Gastrocnemius medialis (tissue), 4 donors: ENCODE results near the gene PNRC1. TPM values are rescaled to one million over a fixed set of nuclear protein-coding genes. Genes with fewer than 3 reads are reported as not detected.
"Not testable (repeated sequence)": the region's sequence is repeated elsewhere in the genome, so short reads cannot be mapped to it uniquely, and the experiment has no call there.

Source experiments
- ATAC-seq, 2 donors: fragments of 150-250 bp; one replicate each; pipeline ENCODE4 v1.9.1; 2016
- DNase-seq, 2 donors: peaks; one replicate each; pipeline ENCODE4 v3.0.0-alpha.2; 2019
- H3K27ac ChIP-seq, 4 donors: fragments of 200-600 bp; sonication (generic); 1 replicate in 1 of 4; 2 replicates in 3 of 4; pipeline ENCODE4 v1.5.1; 2016 to 2018; ENCODE audit warnings: mild to moderate bottlenecking in 2 of 4, moderate library complexity in 1 of 4
- H3K27me3 ChIP-seq, 3 donors: fragments of 200-600 bp; sonication (generic) in 2 of 3; 1 replicate in 1 of 3; 2 replicates in 2 of 3; pipeline versions ENCODE4 v1.5.1 to v1.6.0; 2016 to 2019; ENCODE audit warnings: mild to moderate bottlenecking in 1 of 3, moderate library complexity in 1 of 3
- H3K36me3 ChIP-seq, 2 donors: fragments of 200-600 bp; sonication (generic) in 1 of 2; one replicate each; pipeline ENCODE4 v1.5.1; 2017 to 2018
- H3K4me1 ChIP-seq, 2 donors: fragments of 200-600 bp; sonication (generic) in 1 of 2; one replicate each; pipeline ENCODE4 v1.5.1; 2016 to 2017; ENCODE audit warnings: mild to moderate bottlenecking in 2 of 2
- H3K4me3 ChIP-seq, 4 donors: fragments of 200-600 bp; sonication (generic) in 3 of 4; 1 replicate in 1 of 4; 2 replicates in 3 of 4; pipeline ENCODE4 v1.5.1; 2016 to 2019; ENCODE audit warnings: mild to moderate bottlenecking in 2 of 4
- H3K9me3 ChIP-seq, 3 donors: fragments of 200-600 bp; sonication (generic) in 2 of 3; 1 replicate in 1 of 3; 2 replicates in 2 of 3; pipeline ENCODE4 v1.5.1; 2016 to 2019
- CTCF ChIP-seq, 5 experiments: fragments of 450-650 bp in 3 of 5; fragments of 200-600 bp in 2 of 5; sonication (generic) in 2 of 5; IDR thresholded peaks in 4 of 5; conservative IDR thresholded peaks in 1 of 5; 1 replicate in 4 of 5; 2 replicates in 1 of 5; pipeline ENCODE4 v1.5.1; 2016 to 2019; ENCODE audit warnings: antibody characterized with exemption in 5 of 5, mild to moderate bottlenecking in 3 of 5, moderate library complexity in 3 of 5
- POLR2A ChIP-seq, 2 donors: fragments of 450-650 bp; IDR thresholded peaks; one replicate each; pipeline ENCODE4 v1.6.1; 2017; ENCODE audit warnings: antibody characterized with exemption in 2 of 2, mild to moderate bottlenecking in 2 of 2, moderate library complexity in 2 of 2
- in situ Hi-C, 4 donors: fragments of 200-750 bp; cut with MboI; loops; one replicate each; pipeline versions ENCODE4 v1.15.0 to v1.8.0; 2017; ENCODE audit warnings: low sequenced_read_pairs in 4 of 4
- intact Hi-C: fragments of 100-400 bp; cut with DNase I; formaldehyde crosslinking; loops from one replicate; pipeline ENCODE4 v1.15.1; 2023; ENCODE audit warnings: low total_unique reads
- total RNA-seq, 4 donors: library from RNA; depleted of rRNA; stranded (reverse); fragments of >200 nt; gene quantifications; one replicate each; pipeline versions ENCODE4 v1.1.0 to v1.2.3, GENCODE V29; 2016

The PNRC1 gene
- total RNA-seq, 4 donors from 2014 or later: 229 to 458 (median 311) TPM

GRCh38 chr6:89034586-89035251 lies 45.8 kb upstream of the PNRC1 start:
- intact Hi-C loops: loop anchor here (1.0 to 10.0 kb wide), 7 partner anchors 47 to 1330 kb away; partner anchors contain the start of genes AKIRIN2, PM20D2, RNGTT and RRAGD

GRCh38 chr6:89035252-89036101 lies 45.1 kb upstream of the PNRC1 start:
- Histone ChIP-seq H3K27ac (peak overlapping the region; percentile 90 to 94 (median 92)), H3K9me3 (no peaks in the 10 kb centered on the region), H3K27me3 (no peaks in the 10 kb centered on the region), H3K36me3 (no peaks in the 10 kb centered on the region), H3K4me3 (peak overlapping the region in 3 of 4 donors; percentile 14 to 43 (median 24)), H3K4me1 (peaks cover 38 to 46% of the 10 kb centered on the region in 2 donors)
- DNase-seq (peak; percentile 97 to 98), ATAC-seq (peak; percentile 81 to 87)
- in situ Hi-C loops (loop anchor here in 1 of 4 donors (5.0 kb wide), 1 partner anchor 42 kb away; no protein-coding TSS in a partner anchor), intact Hi-C loops (loop anchor here (1.0 to 10.0 kb wide), 6 partner anchors 46 to 1331 kb away; partner anchors contain the start of genes AKIRIN2, PM20D2, RRAGD and UBE2J1)
- peak; percentile 75 to 82 for TF ChIP-seq POLR2A (IDR thresholded peaks at IDR 0.05)
- no peak for TF ChIP-seq CTCF (IDR thresholded peaks at IDR 0.05 in 4 of 5, conservative IDR thresholded peaks at IDR 0.05 in 1 of 5)

More at GRCh38 chr6:89034586-89035251, 45.8 kb upstream of the PNRC1 start:
- DNase-seq: peak; percentile 68 to 70
- peak overlapping the region; percentile 90 to 94 (median 92) for H3K27ac ChIP-seq
- H3K27me3 ChIP-seq: no peaks in the 10 kb centered on the region
- TF ChIP-seq CTCF (IDR thresholded peaks at IDR 0.05 in 4 of 5, conservative IDR thresholded peaks at IDR 0.05 in 1 of 5): no peak
- peak in 1 of 2 donors; percentile 27 for TF ChIP-seq POLR2A (IDR thresholded peaks at IDR 0.05)
- in situ Hi-C loops: loop anchor here in 1 of 4 donors (5.0 kb wide), 1 partner anchor 43 kb away; no protein-coding TSS in a partner anchor
- peaks cover 38 to 46% of the 10 kb centered on the region in 2 donors for H3K4me1 ChIP-seq
- no peaks in the 10 kb centered on the region for H3K9me3 ChIP-seq
- H3K4me3 ChIP-seq: peak overlapping the region in 2 of 4 donors; percentile 24 to 43
- ATAC-seq: peak; percentile 45 to 46
- H3K36me3 ChIP-seq: no peaks in the 10 kb centered on the region

- in situ Hi-C loops (loop anchor here in 1 of 4 donors (5.0 kb wide), 1 partner anchor 40 kb away; no protein-coding TSS in a partner anchor), intact Hi-C loops (loop anchor here (5.0 to 10.0 kb wide), 3 partner anchors 315 to 1333 kb away; partner anchors contain the start of genes AKIRIN2, RRAGD and UBE2J1)
- no peaks in the 10 kb centered on the region for H3K9me3 ChIP-seq
- no peaks in the 10 kb centered on the region for H3K27me3 ChIP-seq
- H3K36me3 ChIP-seq: no peaks in the 10 kb centered on the region
- peaks cover 36 to 44% of the 10 kb centered on the region in 2 donors for H3K4me1 ChIP-seq
- TF ChIP-seq POLR2A (IDR thresholded peaks at IDR 0.05): peak in 1 of 2 donors; percentile 57
- no peak for TF ChIP-seq CTCF (IDR thresholded peaks at IDR 0.05 in 4 of 5, conservative IDR thresholded peaks at IDR 0.05 in 1 of 5)
- DNase-seq: peak; percentile 62 to 74
- peak overlapping the region in 2 of 4 donors; percentile 7 to 16 for H3K4me3 ChIP-seq
- ATAC-seq: peak; percentile 6 to 28
- peak overlapping the region; percentile 90 to 94 (median 92) for H3K27ac ChIP-seq
Observed at GRCh38 chr6:89037141-89037900, 43.2 kb upstream of the PNRC1 start.

GRCh38 chr6:89037901-89038293 lies 42.7 kb upstream of the PNRC1 start:
- H3K9me3 ChIP-seq, H3K27me3 ChIP-seq, ATAC-seq, DNase-seq, H3K36me3 ChIP-seq, H3K4me3 ChIP-seq: not testable (repeated sequence)
- intact Hi-C loops (loop anchor here (5.0 to 10.0 kb wide), 3 partner anchors 314 to 1333 kb away; partner anchors contain the start of genes AKIRIN2, RRAGD and UBE2J1), in situ Hi-C loops (loop anchor here in 1 of 4 donors (5.0 kb wide), 1 partner anchor 39 kb away; no protein-coding TSS in a partner anchor)
- TF ChIP-seq CTCF (IDR thresholded peaks at IDR 0.05 in 4 of 5, conservative IDR thresholded peaks at IDR 0.05 in 1 of 5): peak in 1 of 5 experiments; percentile 20
- peaks cover 31 to 39% of the 10 kb centered on the region in 2 donors for H3K4me1 ChIP-seq
- H3K27ac ChIP-seq: peak overlapping the region in 3 of 4 donors; percentile 90 to 93 (median 91)
